Esophagus squamous epithelium (tissue), 4 donors: Measurements from ENCODE around the gene S100A16.
A peak's percentile ranks its signal among the peaks of the same experiment; 100 is the strongest.

ENCODE experiments used
- CTCF ChIP-seq, 6 experiments: fragments of 450-650 bp in 4 of 6; fragments of 200-600 bp in 2 of 6; sonication (generic) in 2 of 6; IDR thresholded peaks; one replicate each; pipeline ENCODE4 v1.5.1; 2016 to 2019; ENCODE audit warnings: antibody characterized with exemption in 6 of 6, mild to moderate bottlenecking in 4 of 6, moderate library complexity in 4 of 6
- POLR2A ChIP-seq, 4 donors: fragments of 450-650 bp; IDR thresholded peaks; one replicate each; pipeline ENCODE4 v1.6.1; 2017; ENCODE audit warnings: antibody characterized with exemption in 4 of 4, mild to moderate bottlenecking in 4 of 4, moderate library complexity in 3 of 4

DNA sequence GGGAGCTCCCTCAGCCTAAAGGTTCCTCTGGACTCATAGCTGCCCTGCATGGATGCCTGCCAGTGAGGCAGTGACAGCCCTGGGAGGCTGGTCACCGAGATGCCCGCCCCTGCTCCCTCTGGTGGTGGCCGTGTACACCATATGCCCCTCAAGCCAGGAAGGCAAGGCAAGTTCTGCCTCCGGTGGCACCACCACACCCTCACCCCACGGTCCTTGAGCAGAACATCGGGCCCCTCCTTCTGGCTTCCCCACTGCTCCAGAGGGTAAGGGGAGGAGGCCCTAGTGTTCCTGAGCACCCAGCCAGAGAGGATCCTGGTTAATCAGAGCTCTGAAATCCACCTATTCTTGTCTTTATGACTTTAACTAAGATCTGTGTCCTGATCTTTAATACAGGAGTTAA, 4.7 kb upstream of the S100A16 start:
- TF ChIP-seq CTCF (IDR thresholded peaks at IDR 0.05) = peak in 4 of 6 experiments; percentile 63 to 83 (median 80)
- TF ChIP-seq POLR2A (IDR thresholded peaks at IDR 0.05) = no peak
